ENCODE results near the gene MTCL1.

DNA sequence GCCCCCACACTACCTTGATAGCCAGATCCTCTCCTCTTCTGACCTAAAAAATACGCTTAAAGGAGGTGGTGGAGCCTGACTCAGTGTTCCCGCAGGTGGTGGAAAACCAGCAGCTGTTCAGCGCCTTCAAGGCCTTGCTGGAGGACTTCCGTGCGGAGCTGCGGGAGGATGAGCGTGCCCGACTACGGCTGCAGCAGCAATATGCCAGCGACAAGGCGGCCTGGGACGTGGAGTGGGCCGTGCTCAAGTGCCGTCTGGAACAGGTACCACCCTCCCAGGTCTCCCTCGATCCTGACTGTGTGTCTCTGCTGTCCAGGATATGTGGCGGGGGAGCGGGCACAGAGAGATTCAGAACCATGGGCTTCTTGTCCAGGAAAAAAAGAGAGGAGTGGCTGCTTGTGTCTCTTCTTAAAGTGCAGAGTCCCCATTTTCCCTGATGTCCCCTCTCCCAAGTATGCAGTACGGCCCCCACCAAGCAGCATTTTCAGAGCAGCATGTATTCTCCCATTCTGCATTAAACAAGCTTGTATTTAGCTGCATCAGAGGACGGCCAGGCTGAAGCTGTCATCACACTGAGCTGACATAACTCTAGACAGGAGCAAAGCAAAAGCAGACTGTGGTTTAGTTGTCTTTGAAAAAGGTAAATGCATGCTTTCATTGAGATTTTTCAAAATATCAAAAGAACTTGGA lies 101.6 kb downstream of the MTCL1 start:
- TF ChIP-seq CTCF (IDR thresholded peaks at IDR 0.05 in 8 of 11, conservative IDR thresholded peaks at IDR 0.05 in 3 of 11) (no peak), POLR2AphosphoS5 (IDR thresholded peaks at IDR 0.05) (no peak)
